DMS 273 (cell line): ENCODE measurements around the gene BRF1.

Source experiments
- DNase-seq: peaks from one replicate; lab custom pipeline; 2025; ENCODE audit not compliant: unreplicated experiment; lab: John Stamatoyannopoulos, UW

Gene BRF1

DNA sequence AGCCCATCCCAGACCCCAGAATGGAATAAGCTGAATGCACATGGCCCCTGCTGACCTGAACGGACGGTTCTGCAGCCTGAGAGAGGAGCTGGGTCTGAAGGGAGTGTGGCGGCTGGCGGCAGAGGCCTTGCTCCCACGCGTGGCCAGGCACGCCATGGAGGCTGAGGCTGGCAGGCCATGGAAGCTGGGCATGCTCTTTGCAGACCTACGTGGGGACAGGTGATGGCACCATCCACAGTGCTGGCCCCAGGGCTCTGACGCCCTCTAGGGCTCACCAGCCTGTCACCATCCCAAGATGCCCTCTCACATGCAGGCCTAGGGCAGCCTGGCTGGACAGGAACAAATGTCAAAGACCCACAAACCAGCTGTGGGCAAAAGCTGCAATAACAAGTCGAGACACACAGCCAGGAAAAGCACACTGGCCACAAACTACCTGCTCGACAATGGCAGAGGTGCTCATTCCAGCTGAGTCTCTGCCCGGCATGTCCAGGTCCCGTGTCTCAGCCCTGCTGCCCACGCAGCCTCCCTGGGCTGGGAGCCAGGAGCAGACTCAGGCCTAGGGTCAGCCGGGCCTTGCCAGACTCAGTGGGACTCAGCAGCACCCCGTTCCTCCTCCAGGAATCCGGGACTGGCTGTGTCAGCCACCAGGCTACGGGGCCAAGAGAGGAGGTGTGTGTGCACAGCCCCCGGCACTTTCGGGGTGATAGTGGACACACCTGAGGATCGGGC, 32.8 kb downstream of the BRF1 start:
- no peak for DNase-seq

DNA sequence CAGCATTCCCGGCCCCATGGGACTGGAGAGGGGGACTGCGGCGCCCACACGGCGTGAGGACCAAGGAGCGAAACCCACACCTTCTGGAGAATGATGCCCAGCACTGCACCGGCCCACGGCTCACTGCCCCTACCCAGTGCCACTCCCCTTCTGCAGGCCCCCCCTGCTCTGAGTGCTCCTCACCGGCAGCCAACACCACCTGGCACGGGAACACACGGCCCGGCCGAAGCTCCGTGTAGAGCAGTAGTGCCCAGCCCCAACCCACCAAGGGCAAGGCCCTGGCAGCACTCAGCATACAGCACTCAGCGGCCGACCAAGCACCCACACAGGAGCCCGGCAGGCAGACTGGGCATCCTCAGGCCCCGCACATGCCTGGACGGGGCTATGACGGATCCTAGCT, 39.0 kb downstream of the BRF1 start:
- DNase-seq: no peak

DNA sequence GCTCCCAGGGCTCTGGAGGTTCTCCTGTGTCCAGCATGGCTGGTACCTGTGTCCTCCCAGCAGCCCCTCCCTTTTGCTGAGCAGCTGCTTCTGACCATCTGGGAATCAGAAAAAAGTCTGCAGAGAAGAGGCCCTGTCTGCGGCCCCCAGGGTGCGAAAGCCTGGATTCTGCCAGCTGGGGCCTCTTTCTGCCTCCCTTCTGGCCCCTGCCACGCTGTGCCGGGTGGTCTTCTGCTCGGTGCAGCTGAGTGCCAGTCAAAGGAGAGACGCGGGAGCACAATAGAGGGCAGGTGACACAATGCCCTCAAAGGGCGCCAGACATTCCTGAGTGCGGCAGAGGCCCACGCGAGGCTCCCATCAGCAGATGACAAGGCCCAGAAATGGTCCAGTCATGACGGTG, 39.8 kb downstream of the BRF1 start:
- peak; percentile 42 for DNase-seq

- no peak for DNase-seq
Measured at GRCh38 chr14:105258846-105259245, 42.0 kb downstream of the BRF1 start.

DNA sequence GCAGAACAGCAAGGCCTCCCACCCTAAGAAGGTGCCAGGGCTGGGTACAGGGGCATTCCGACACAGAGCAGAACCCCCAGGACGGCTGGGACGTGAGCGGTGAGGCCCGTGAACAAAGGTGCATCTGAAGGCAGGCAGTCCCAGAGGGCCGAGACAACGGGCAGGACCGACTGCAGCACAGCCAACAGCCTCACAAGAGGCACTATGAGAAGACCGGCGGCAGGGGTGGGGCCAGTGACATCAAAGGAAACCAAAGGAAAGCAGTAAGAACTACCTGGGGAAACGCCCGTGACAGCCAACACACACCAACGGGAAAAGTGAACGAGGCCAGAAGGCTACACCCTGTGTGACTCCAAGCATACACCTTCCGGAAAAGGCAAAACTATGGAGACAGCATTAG, 43.3 kb downstream of the BRF1 start:
- no peak for DNase-seq

- DNase-seq: no peak
Measured at GRCh38 chr14:105256292-105256960, 44.4 kb downstream of the BRF1 start.

GRCh38 chr14:105255021-105255507, 45.7 kb downstream of the BRF1 start:
- DNase-seq: peak; percentile 40

- no peak for DNase-seq
Measured at GRCh38 chr14:105253329-105253682, 47.5 kb downstream of the BRF1 start.

- DNase-seq: no peak
Measured at GRCh38 chr14:105252552-105253328, 48.1 kb downstream of the BRF1 start.

- DNase-seq: no peak
Measured at GRCh38 chr14:105251920-105252319, 48.9 kb downstream of the BRF1 start.

- peak; percentile 27 for DNase-seq
Measured at GRCh38 chr14:105250986-105251385, 49.8 kb downstream of the BRF1 start.

DNA sequence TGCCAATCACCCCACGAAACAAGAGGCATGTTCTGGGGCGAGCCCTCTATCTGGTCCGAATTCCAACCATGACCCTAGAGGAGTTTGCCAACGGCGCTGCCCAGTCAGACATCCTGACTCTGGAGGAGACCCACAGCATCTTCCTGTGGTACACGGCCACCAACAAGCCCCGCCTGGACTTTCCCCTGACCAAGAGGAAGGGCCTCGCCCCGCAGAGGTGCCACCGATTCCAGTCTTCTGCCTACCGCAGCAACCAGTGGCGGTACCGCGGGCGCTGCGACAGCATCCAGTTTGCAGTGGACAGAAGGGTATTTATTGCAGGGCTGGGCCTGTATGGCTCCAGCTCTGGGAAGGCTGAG, 50.8 kb downstream of the BRF1 start:
- DNase-seq: no peak

GRCh38 chr14:105249182-105250007, 51.4 kb downstream of the BRF1 start:
- no peak for DNase-seq

DNA sequence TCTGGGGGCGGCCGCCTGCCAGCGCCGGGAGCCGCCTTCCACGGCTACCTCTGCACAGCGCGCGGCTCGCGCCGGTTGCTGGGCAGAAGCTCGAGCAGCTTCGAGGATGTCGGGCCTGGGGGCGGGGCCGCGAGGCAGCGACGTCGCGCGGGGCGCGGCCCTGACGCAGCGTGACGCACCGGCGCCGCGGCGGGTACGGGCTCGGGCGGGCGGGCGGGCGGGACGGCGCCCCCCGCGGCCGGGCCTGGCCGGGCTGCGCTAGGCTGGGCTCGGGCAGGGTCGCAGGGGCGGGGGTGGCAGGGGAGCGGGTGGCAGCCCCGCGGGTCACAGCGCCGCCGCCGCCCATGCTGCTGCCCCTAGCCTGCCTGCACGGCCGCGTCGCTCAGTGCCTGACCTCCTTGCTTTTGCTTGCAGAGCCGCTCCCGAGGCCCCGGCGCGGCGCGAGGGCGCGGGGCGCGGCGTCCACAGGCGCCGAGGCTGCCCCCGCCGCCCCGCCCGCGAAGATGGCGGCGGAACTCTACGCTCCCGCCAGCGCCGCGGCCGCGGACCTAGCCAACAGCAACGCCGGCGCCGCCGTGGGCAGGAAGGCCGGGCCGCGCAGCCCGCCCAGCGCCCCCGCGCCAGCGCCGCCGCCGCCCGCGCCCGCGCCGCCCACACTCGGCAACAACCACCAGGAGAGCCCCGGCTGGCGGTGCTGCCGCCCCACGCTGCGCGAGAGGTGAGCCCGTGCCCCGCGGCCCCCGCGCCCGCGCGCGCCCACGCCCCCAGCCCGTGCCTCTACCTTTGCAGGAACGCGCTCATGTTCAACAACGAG, 52.2 kb downstream of the BRF1 start, which contains the start of gene BTBD6:
Gene BTBD6, plus strand, starts transcription at position 166 of the 814 bp plus-strand sequence. Its CDS starts 179 bp downstream, at position 345.
- peak; percentile 95 for DNase-seq

GRCh38 chr14:105247715-105248367, 53.0 kb downstream of the BRF1 start:
- no peak for DNase-seq

DNA sequence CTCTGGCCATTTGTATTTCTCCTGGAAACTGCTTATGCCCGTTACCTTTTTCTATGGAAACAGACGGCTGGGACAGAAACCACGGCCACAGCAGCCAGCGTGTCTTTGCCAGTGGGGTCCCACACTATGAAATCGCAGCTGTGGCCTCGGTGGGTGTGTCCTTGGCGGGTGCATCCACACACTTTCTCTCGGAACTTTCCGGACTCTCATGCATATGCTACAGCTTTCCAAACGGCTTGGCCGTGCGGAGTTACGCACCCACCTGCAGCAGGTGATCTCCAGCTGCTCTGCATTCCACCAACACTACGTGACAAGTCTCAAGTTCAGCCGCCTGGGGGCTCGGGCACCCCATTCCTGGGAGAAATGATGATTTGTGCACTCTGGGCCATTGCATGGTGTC, 53.8 kb downstream of the BRF1 start:
- no peak for DNase-seq

- DNase-seq: no peak
Measured at GRCh38 chr14:105244334-105244733, 56.5 kb downstream of the BRF1 start.

GRCh38 chr14:105241641-105242040, 59.2 kb downstream of the BRF1 start:
- no peak for DNase-seq

DNA sequence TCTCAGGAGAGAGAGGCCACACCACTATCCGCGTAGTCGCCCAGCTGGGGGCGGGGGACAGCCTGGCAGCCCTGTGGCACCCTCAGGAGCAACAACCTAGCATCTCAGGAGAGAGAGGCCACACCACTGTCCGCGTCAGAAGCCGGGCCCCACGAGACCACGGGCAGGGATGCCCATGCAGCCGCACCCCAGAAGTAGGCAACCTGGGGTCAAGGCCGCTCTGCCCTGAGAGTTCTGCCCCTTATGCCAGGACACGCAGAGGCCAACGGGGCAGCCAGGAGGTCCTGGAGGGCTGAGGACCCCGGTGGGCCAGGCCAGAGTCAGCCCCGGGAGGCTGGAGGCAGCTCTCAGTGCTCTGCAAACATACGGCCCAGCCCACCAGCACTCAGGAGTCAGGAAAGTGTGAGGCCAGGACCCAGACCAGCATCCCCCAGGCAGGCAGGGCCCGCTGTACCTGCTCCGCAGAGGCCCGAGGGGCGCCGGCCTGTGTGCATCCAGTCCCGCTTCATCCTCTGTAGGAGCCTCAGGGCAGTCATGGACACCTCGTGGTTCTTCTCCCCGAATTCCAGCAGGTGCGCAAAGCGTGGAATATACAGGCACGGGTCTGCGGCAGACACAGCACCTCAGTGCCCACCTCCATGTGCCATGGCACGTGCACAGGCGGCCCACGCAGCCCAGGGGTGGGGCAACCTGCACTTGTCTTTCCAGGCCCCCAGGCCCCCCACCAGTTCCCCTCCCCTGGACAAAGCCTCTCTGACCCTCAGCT, 59.8 kb downstream of the BRF1 start:
- no peak for DNase-seq
